SK-N-SH treated with all-trans-retinoic acid at 6 μM for 48 hours (cell line): ENCODE data around the gene DCDC1.

Experiments
- ATAC-seq: fragments of 200-7000 bp; cut with Tn5 transposase; 3 replicates; pipeline ENCODE4 v1.9.1; 2020; ENCODE audit warnings: mild to moderate bottlenecking, moderate library complexity
- ARNTL ChIP-seq: fragments of 450-650 bp; formaldehyde crosslinking; IDR thresholded peaks from 2 replicates; pipeline ENCODE4 v1.5.0; 2020; ENCODE audit warnings: low read depth, mild to moderate bottlenecking, moderate library complexity, borderline replicate concordance
- BACH2 ChIP-seq: fragments of 250-450 bp; sonication (Bioruptor Pico); IDR thresholded peaks from 2 replicates; pipeline ENCODE4 v1.9.0; 2021; ENCODE audit warnings: mild to moderate bottlenecking, borderline replicate concordance
- CSDC2 ChIP-seq: fragments of 250-450 bp; sonication (Bioruptor Pico); IDR thresholded peaks from 2 replicates; pipeline ENCODE4 v1.5.0; 2020; ENCODE audit warnings: mild to moderate bottlenecking, moderate library complexity
- ESRRG ChIP-seq: fragments of 250-450 bp; sonication (Bioruptor Pico); IDR thresholded peaks from 2 replicates; pipeline ENCODE4 v1.6.1; 2021; ENCODE audit warnings: mild to moderate bottlenecking
- GLIS3 ChIP-seq: fragments of 250-450 bp; sonication (Bioruptor Pico); IDR thresholded peaks from 2 replicates; pipeline ENCODE4 v1.5.0; 2020; ENCODE audit warnings: mild to moderate bottlenecking, moderate library complexity
- ISL1 ChIP-seq: fragments of 250-450 bp; sonication (Bioruptor Pico); IDR thresholded peaks from 2 replicates; pipeline ENCODE4 v2.1.2; 2022; ENCODE audit warnings: mild to moderate bottlenecking, moderate library complexity
- OSR1 ChIP-seq: fragments of 250-450 bp; sonication (Bioruptor Pico); IDR thresholded peaks from 2 replicates; pipeline ENCODE4 v1.8.0; 2022; ENCODE audit warnings: moderate library complexity, mild to moderate bottlenecking, inconsistent platforms
- PPARA ChIP-seq: fragments of 250-450 bp; sonication (Bioruptor Pico); IDR thresholded peaks from 2 replicates; pipeline ENCODE4 v1.5.0; 2020; ENCODE audit warnings: mild to moderate bottlenecking, borderline replicate concordance
- RARB ChIP-seq: fragments of 250-450 bp; sonication (Bioruptor Pico); IDR thresholded peaks from 2 replicates; pipeline ENCODE4 v1.8.0; 2021; ENCODE audit warnings: mild to moderate bottlenecking, moderate library complexity
- SNAI2 ChIP-seq: fragments of 250-450 bp; sonication (Bioruptor Pico); IDR thresholded peaks from 2 replicates; pipeline ENCODE4 v1.5.0; 2020; ENCODE audit warnings: mild to moderate bottlenecking, moderate library complexity
- TCF4 ChIP-seq: fragments of 250-450 bp; sonication (Bioruptor Pico); IDR thresholded peaks from 2 replicates; pipeline ENCODE4 v1.8.0; 2021; ENCODE audit warnings: mild to moderate bottlenecking, moderate library complexity, borderline replicate concordance
- TOX ChIP-seq: fragments of 250-450 bp; sonication (Bioruptor Pico); IDR thresholded peaks from 2 replicates; pipeline ENCODE4 v1.8.0; 2021; ENCODE audit warnings: mild to moderate bottlenecking, moderate library complexity, borderline replicate concordance
- ZC3H10 ChIP-seq: fragments of 250-450 bp; sonication (Bioruptor Pico); IDR thresholded peaks from 2 replicates; pipeline ENCODE4 v1.5.1; 2021; ENCODE audit warnings: mild to moderate bottlenecking, moderate library complexity
- ZNF565 ChIP-seq: fragments of 450-650 bp; formaldehyde crosslinking; conservative IDR thresholded peaks from 2 replicates; pipeline ENCODE4 v1.5.0; 2020; ENCODE audit warnings: low read depth, mild to moderate bottlenecking, moderate library complexity
- ZNF70 ChIP-seq: fragments of 450-650 bp; formaldehyde crosslinking; IDR thresholded peaks from 2 replicates; pipeline ENCODE4 v1.5.0; 2020; ENCODE audit warnings: mild to moderate bottlenecking, moderate library complexity
- ZNF8 ChIP-seq: fragments of 450-650 bp; formaldehyde crosslinking; IDR thresholded peaks from 2 replicates; pipeline ENCODE4 v1.5.0; 2020; ENCODE audit warnings: mild to moderate bottlenecking, moderate library complexity
- TF ChIP-seq, protein P1 (sequence below): fragments of 250-450 bp; sonication (Bioruptor Pico); IDR thresholded peaks from 2 replicates; pipeline ENCODE4 v1.8.0; 2021; ENCODE audit warnings: low read depth, mild to moderate bottlenecking, moderate library complexity, borderline replicate concordance
- TF ChIP-seq, protein P2 (sequence below): fragments of 250-450 bp; sonication (Bioruptor Pico); IDR thresholded peaks from 2 replicates; pipeline ENCODE4 v1.5.0; 2020; ENCODE audit warnings: mild to moderate bottlenecking, moderate library complexity
- TF ChIP-seq, protein P3 (sequence below): fragments of 250-450 bp; sonication (Bioruptor Pico); IDR thresholded peaks from 2 replicates; pipeline ENCODE4 v1.5.1; 2020; ENCODE audit warnings: low read depth, mild to moderate bottlenecking, moderate library complexity

Gene DCDC1

DNA sequence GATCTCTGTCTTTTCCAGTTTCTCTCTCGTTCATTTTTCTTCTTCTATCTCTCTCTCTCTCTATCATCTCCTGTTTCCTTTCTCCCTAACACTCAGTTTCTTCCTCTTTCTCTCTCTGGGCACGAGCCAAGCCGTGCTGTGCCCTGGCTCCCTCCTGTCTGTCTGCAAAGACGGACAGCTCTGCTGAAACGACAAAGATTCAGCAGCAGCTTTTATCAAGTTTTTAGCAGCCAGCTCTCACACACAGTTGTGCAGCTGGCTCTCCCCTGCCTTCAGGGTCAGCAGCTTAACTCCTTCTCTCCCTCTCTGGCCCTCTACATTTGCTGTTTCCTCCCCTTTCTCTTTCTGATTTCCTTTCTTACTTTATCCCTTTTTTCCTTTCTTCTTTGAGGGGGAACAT is 431.4 kb downstream of the DCDC1 start:
- TF ChIP-seq CSDC2 (CRISPR knock-in tag) (no peak), SNAI2 (CRISPR knock-in tag) (no peak)
- no peak for ATAC-seq

DNA sequence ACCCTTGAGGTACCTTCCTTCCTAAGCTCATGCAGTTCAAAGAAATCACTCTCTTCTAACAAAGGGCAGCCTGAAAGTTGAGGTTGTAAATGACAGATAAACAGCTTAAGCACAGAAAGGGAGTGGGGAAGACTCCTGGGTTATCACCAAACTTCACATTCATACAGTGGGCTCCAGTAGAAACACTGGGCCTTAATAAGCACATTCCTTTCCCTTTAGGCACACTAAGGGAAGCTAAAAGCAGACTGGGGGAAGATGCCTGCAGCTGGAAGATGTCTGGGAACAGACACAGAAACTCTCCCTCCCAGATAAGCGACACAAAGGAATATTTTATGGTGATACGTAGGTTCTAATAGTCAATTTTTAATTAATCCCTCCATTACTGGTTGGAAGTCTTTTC is 433.0 kb downstream of the DCDC1 start:
- no peak for ATAC-seq
- TF ChIP-seq BACH2 (no peak), TCF4 (CRISPR knock-in tag) (no peak), GLIS3 (CRISPR knock-in tag) (no peak), OSR1 (CRISPR knock-in tag) (no peak), TOX (CRISPR knock-in tag) (no peak), PPARA (CRISPR knock-in tag) (no peak), ARNTL (CRISPR knock-in tag) (no peak), ISL1 (CRISPR knock-in tag) (no peak), ZNF70 (CRISPR knock-in tag) (no peak)
- TF ChIP-seq, all 23 proteins: peak for 0

DNA sequence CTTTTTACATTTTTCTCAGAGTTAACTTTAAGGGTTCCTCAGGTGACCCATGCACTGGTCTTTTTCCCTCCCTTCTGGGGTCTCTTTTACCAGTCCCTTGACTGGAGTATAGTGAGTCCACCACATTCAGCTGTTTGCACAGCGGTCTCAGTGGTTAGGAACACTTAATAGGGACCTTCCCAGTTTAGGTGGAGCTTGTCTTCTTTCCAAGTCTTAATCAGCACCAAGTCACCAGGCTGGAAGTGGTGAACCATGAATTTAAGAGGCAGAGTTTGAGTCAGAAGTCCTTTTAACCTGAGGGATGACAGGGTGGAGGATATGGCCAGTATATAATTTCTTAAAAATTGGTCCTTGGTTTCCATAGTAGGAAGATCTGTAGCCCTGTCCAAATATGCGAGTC is 433.7 kb downstream of the DCDC1 start:
- ATAC-seq, result no peak
- TF ChIP-seq ARNTL (CRISPR knock-in tag) (no peak), GLIS3 (CRISPR knock-in tag) (no peak), ISL1 (CRISPR knock-in tag) (no peak), OSR1 (CRISPR knock-in tag) (no peak), ZNF8 (no peak), ZNF565 (no peak), BACH2 (no peak), RARB (CRISPR knock-in tag) (no peak), PPARA (CRISPR knock-in tag) (no peak), ZC3H10 (no peak), TCF4 (CRISPR knock-in tag) (no peak), ESRRG (no peak)
- TF ChIP-seq, protein P1, sequence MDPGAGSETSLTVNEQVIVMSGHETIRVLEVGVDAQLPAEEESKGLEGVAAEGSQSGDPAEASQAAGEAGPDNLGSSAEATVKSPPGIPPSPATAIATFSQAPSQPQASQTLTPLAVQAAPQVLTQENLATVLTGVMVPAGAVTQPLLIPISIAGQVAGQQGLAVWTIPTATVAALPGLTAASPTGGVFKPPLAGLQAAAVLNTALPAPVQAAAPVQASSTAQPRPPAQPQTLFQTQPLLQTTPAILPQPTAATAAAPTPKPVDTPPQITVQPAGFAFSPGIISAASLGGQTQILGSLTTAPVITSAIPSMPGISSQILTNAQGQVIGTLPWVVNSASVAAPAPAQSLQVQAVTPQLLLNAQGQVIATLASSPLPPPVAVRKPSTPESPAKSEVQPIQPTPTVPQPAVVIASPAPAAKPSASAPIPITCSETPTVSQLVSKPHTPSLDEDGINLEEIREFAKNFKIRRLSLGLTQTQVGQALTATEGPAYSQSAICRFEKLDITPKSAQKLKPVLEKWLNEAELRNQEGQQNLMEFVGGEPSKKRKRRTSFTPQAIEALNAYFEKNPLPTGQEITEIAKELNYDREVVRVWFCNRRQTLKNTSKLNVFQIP (CRISPR knock-in tag), result no peak
- TF ChIP-seq, protein P2, sequence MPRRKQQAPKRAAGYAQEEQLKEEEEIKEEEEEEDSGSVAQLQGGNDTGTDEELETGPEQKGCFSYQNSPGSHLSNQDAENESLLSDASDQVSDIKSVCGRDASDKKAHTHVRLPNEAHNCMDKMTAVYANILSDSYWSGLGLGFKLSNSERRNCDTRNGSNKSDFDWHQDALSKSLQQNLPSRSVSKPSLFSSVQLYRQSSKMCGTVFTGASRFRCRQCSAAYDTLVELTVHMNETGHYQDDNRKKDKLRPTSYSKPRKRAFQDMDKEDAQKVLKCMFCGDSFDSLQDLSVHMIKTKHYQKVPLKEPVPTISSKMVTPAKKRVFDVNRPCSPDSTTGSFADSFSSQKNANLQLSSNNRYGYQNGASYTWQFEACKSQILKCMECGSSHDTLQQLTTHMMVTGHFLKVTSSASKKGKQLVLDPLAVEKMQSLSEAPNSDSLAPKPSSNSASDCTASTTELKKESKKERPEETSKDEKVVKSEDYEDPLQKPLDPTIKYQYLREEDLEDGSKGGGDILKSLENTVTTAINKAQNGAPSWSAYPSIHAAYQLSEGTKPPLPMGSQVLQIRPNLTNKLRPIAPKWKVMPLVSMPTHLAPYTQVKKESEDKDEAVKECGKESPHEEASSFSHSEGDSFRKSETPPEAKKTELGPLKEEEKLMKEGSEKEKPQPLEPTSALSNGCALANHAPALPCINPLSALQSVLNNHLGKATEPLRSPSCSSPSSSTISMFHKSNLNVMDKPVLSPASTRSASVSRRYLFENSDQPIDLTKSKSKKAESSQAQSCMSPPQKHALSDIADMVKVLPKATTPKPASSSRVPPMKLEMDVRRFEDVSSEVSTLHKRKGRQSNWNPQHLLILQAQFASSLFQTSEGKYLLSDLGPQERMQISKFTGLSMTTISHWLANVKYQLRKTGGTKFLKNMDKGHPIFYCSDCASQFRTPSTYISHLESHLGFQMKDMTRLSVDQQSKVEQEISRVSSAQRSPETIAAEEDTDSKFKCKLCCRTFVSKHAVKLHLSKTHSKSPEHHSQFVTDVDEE (CRISPR knock-in tag), result no peak

DNA sequence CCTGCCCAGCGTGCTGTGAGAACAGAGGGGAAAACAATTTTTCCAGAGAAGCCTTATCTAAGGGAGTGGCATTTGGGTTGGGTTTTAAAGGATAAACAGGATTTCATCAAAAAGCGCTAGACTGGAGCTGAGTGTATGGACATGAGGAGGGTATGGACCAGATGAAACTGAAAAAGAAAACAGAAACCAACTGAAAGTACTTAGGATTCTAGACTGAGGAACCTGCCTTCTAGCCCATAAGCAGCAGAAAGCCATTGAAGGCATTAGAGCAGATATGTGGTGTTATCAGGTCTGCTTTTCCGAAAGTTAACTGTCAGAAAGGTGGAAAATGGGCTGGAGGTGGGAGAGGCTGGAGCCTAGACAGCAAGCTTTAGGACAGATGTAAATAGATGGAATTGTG is 443.4 kb downstream of the DCDC1 start:
- no peak for ATAC-seq
- TF ChIP-seq, protein P1 (CRISPR knock-in tag), result no peak
- TF ChIP-seq OSR1 (CRISPR knock-in tag) (no peak), ISL1 (CRISPR knock-in tag) (no peak), ZNF8 (no peak), GLIS3 (CRISPR knock-in tag) (no peak), ARNTL (CRISPR knock-in tag) (no peak), BACH2 (no peak), ESRRG (no peak), TOX (CRISPR knock-in tag) (no peak), RARB (CRISPR knock-in tag) (no peak), SNAI2 (CRISPR knock-in tag) (no peak), CSDC2 (CRISPR knock-in tag) (no peak)
- TF ChIP-seq, protein P2 (CRISPR knock-in tag), result no peak
- TF ChIP-seq, protein P3, sequence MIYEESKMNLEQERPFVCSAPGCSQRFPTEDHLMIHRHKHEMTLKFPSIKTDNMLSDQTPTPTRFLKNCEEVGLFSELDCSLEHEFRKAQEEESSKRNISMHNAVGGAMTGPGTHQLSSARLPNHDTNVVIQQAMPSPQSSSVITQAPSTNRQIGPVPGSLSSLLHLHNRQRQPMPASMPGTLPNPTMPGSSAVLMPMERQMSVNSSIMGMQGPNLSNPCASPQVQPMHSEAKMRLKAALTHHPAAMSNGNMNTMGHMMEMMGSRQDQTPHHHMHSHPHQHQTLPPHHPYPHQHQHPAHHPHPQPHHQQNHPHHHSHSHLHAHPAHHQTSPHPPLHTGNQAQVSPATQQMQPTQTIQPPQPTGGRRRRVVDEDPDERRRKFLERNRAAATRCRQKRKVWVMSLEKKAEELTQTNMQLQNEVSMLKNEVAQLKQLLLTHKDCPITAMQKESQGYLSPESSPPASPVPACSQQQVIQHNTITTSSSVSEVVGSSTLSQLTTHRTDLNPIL, result no peak
